C4-2B (cell line): Measurements from ENCODE around the gene PXDC1.
A peak's percentile ranks its signal among the peaks of the same experiment; 100 is the strongest.
"Not testable (repeated sequence)": the region's sequence is repeated elsewhere in the genome, so short reads cannot be mapped to it uniquely, and the experiment has no call there.

Experiments
- H3K27ac ChIP-seq: fragments of 450-650 bp; 2 replicates; pipeline ENCODE4 v1.5.1; 2017
- CTCF ChIP-seq: fragments of 450-650 bp; conservative IDR thresholded peaks from 2 replicates; pipeline ENCODE4 v1.5.1; 2017; ENCODE audit warnings: mild to moderate bottlenecking
- ZFX ChIP-seq: fragments of 450-650 bp; IDR thresholded peaks from 2 replicates; pipeline ENCODE4 v1.6.1; 2017

The PXDC1 gene

GRCh38 chr6:3762852-3763251 lies 11.3 kb upstream of the PXDC1 start:
- TF ChIP-seq CTCF = no peak
- no peak for TF ChIP-seq ZFX
- peak overlapping the region; percentile 76 for H3K27ac ChIP-seq

GRCh38 chr6:3762359-3762758 lies 10.8 kb upstream of the PXDC1 start:
- peak overlapping the region; percentile 76 for H3K27ac ChIP-seq

GRCh38 chr6:3761989-3762270 lies 10.4 kb upstream of the PXDC1 start:
- H3K27ac ChIP-seq = peak overlapping the region; percentile 76

More at GRCh38 chr6:3762359-3762758, 10.8 kb upstream of the PXDC1 start:
- TF ChIP-seq CTCF (no peak), ZFX (no peak)

GRCh38 chr6:3759646-3760232 lies 8.2 kb upstream of the PXDC1 start:
- no peak overlapping the region for H3K27ac ChIP-seq
- no peak for TF ChIP-seq ZFX
- TF ChIP-seq CTCF = no peak

More at GRCh38 chr6:3761989-3762270, 10.4 kb upstream of the PXDC1 start:
- TF ChIP-seq ZFX (no peak), CTCF (no peak)

GRCh38 chr6:3758842-3759144 lies 7.3 kb upstream of the PXDC1 start:
- TF ChIP-seq CTCF = no peak
- no peak for TF ChIP-seq ZFX

GRCh38 chr6:3757998-3758841 lies 6.7 kb upstream of the PXDC1 start:
- not testable (repeated sequence) for H3K27ac ChIP-seq

More at GRCh38 chr6:3758842-3759144, 7.3 kb upstream of the PXDC1 start:
- no peak overlapping the region for H3K27ac ChIP-seq

- TF ChIP-seq ZFX (no peak), CTCF (no peak)
- H3K27ac ChIP-seq = no peak overlapping the region
Measured at GRCh38 chr6:3757241-3757641, 5.7 kb upstream of the PXDC1 start.

- no peak overlapping the region for H3K27ac ChIP-seq
- TF ChIP-seq CTCF (no peak), ZFX (no peak)
Measured at GRCh38 chr6:3756546-3756945, 5.0 kb upstream of the PXDC1 start.
